ENCODE results near the gene CDK12.
"Not testable (repeated sequence)": the region's sequence is repeated elsewhere in the genome, so short reads cannot be mapped to it uniquely, and the experiment has no call there.

The CDK12 gene

DNA sequence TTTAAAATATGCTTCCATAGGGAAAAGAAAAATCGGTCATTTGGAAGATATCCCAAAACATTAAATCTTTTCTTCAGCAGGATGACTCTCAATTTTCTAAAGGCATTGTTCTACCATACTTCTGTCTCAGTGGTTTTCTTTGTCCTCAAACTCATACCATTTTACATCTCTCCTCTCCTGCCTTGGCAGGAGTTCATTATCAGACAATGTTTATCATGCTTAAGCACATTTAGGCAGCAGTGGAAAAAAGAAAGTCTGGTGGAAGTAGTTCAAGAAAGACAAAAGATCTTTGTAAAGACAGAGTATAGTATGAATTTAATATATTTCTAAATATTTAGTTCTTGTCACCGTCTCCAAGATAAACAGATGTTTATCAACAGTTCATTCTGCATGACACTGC is 68.2 kb downstream of the CDK12 start:
- TF ChIP-seq, protein P1, sequence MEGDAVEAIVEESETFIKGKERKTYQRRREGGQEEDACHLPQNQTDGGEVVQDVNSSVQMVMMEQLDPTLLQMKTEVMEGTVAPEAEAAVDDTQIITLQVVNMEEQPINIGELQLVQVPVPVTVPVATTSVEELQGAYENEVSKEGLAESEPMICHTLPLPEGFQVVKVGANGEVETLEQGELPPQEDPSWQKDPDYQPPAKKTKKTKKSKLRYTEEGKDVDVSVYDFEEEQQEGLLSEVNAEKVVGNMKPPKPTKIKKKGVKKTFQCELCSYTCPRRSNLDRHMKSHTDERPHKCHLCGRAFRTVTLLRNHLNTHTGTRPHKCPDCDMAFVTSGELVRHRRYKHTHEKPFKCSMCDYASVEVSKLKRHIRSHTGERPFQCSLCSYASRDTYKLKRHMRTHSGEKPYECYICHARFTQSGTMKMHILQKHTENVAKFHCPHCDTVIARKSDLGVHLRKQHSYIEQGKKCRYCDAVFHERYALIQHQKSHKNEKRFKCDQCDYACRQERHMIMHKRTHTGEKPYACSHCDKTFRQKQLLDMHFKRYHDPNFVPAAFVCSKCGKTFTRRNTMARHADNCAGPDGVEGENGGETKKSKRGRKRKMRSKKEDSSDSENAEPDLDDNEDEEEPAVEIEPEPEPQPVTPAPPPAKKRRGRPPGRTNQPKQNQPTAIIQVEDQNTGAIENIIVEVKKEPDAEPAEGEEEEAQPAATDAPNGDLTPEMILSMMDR (IDR thresholded peaks at IDR 0.05; ENCODE audit: low read depth, low read length): no peak

DNA sequence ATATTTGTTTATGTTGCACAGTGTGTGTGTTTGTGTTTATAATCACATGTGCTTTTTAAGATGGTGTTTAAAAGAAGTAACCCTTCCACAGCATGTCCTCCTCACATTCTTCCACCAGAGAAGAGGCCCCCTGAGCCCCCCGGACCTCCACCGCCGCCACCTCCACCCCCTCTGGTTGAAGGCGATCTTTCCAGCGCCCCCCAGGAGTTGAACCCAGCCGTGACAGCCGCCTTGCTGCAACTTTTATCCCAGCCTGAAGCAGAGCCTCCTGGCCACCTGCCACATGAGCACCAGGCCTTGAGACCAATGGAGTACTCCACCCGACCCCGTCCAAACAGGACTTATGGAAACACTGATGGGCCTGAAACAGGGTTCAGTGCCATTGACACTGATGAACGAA is 69.2 kb downstream of the CDK12 start:
- no peak overlapping the region for H3K4me3 ChIP-seq (replicated peaks in 1 of 2; ENCODE audit: low read depth in 2 of 2, low read length in 2 of 2)
- no peak for DNase-seq (ENCODE audit: low read depth in 2 of 2)
- TF ChIP-seq, protein P1 (IDR thresholded peaks at IDR 0.05; ENCODE audit: low read depth, low read length): no peak

More for the DNA sequence above, 68.2 kb downstream of the CDK12 start:
- no peak for DNase-seq (ENCODE audit: low read depth in 2 of 2)
- H3K4me3 ChIP-seq (replicated peaks in 1 of 2; ENCODE audit: low read depth in 2 of 2, low read length in 2 of 2): no peak overlapping the region

DNA sequence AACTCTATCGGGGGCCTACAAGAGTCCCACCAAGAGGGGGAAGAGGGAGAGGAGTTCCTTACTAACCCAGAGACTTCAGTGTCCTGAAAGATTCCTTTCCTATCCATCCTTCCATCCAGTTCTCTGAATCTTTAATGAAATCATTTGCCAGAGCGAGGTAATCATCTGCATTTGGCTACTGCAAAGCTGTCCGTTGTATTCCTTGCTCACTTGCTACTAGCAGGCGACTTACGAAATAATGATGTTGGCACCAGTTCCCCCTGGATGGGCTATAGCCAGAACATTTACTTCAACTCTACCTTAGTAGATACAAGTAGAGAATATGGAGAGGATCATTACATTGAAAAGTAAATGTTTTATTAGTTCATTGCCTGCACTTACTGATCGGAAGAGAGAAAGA is 70.0 kb downstream of the CDK12 start:
- no peak overlapping the region for H3K4me3 ChIP-seq (replicated peaks in 1 of 2; ENCODE audit: low read depth in 2 of 2, low read length in 2 of 2)
- peak in 1 of 2 donors; percentile 34 for DNase-seq (ENCODE audit: low read depth in 2 of 2)
- TF ChIP-seq, protein P1 (IDR thresholded peaks at IDR 0.05; ENCODE audit: low read depth, low read length): no peak

DNA sequence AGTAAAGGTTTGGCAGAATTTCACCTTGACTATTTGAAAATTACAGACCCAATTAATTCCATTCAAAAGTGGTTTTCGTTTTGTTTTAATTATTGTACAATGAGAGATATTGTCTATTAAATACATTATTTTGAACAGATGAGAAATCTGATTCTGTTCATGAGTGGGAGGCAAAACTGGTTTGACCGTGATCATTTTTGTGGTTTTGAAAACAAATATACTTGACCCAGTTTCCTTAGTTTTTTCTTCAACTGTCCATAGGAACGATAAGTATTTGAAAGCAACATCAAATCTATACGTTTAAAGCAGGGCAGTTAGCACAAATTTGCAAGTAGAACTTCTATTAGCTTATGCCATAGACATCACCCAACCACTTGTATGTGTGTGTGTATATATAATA is 72.6 kb downstream of the CDK12 start:
- TF ChIP-seq, protein P1 (IDR thresholded peaks at IDR 0.05; ENCODE audit: low read depth, low read length): no peak
- DNase-seq (ENCODE audit: low read depth in 2 of 2): no peak
- no peak overlapping the region for H3K4me3 ChIP-seq (replicated peaks in 1 of 2; ENCODE audit: low read depth in 2 of 2, low read length in 2 of 2)

DNA sequence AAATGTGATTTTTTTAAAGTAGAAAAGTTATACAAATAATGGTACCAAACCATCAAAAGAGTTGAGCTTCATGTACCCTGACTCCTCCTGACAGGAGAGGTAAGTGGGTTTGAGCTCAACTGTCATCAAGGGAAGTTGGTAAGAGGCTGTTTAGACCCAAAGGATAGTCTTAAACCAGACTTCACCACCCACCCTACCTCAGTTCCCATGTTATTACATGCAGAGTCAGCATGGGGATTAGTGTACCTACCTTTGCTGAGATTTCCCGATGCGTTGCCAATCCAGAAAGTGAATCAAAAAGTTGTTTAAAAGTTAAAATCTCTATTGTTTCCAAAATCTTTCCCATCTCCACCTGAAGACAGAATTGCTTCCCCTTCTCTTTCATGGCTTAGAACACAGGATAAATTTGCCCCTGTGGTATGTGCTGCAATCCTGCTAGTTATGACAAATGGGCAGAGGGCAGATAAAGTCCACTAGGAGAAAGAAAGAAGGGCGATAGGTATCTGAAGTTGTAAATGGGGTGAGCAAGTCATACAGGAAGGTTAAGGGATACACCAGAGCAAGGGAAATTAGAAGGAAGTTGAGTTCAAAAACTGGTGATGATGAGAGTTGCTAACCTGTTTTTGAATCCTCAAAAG is 73.6 kb downstream of the CDK12 start:
- H3K4me3 ChIP-seq (replicated peaks in 1 of 2; ENCODE audit: low read depth in 2 of 2, low read length in 2 of 2): no peak overlapping the region
- TF ChIP-seq, protein P1 (IDR thresholded peaks at IDR 0.05; ENCODE audit: low read depth, low read length): no peak
- DNase-seq (ENCODE audit: low read depth in 2 of 2): no peak

DNA sequence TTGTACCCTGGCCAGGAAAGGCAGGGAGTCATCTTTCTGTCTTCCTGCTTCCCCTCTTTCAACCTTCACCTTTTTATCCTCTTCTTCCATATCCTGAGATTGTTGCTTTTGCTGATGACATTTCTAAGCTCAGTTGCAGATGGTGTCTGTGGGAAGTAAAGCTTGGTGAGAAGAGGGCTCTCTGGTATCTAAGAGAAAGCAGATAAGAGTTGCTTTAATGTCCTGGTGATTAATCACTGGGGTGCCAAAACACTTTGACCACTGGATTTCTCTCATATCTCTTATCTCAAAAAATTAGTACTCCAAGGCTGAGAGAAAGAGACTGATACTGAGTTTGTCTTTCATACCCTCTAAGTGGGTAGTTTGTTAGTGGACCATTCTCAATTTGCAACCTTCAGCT is 75.2 kb downstream of the CDK12 start:
- TF ChIP-seq, protein P1 (IDR thresholded peaks at IDR 0.05; ENCODE audit: low read depth, low read length): no peak
- DNase-seq (ENCODE audit: low read depth in 2 of 2): no peak
- H3K4me3 ChIP-seq (replicated peaks in 1 of 2; ENCODE audit: low read depth in 2 of 2, low read length in 2 of 2): no peak overlapping the region

DNA sequence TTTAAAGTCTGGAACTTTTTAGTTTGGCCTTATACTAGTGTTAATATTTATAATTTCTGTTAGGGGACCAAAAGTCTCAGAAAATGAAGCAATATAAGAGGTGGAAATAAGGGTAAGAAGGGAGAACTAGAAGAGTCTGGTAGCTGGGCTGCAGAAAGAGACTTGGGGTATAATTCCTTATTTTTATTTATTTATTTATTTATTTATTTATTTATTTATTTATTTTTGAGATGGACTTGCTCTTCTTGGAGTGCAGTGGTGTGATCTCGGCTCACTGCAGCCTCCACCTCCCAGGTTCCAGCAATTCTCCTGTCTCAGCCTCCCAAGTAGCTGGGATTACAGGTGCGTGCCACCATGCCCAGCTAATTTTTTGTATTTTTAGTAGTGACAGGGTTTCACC is 76.1 kb downstream of the CDK12 start:
- not testable (repeated sequence) for H3K4me3 ChIP-seq (replicated peaks in 1 of 2; ENCODE audit: low read depth in 2 of 2, low read length in 2 of 2)

More for the DNA sequence above, 76.1 kb downstream of the CDK12 start:
- not testable (repeated sequence) for DNase-seq (ENCODE audit: low read depth in 2 of 2)

All from cardiac fibroblast (primary cell).